ENCODE results near the gene FRS2. TPM values are rescaled to one million over a fixed set of nuclear protein-coding genes. Genes with fewer than 3 reads are reported as not detected.

FRS2 gene
- total and polyA plus RNA-seq, 2 of the 4 experiments (the other 2 are of a cell fraction): 12.4 to 58.3 TPM

DNA sequence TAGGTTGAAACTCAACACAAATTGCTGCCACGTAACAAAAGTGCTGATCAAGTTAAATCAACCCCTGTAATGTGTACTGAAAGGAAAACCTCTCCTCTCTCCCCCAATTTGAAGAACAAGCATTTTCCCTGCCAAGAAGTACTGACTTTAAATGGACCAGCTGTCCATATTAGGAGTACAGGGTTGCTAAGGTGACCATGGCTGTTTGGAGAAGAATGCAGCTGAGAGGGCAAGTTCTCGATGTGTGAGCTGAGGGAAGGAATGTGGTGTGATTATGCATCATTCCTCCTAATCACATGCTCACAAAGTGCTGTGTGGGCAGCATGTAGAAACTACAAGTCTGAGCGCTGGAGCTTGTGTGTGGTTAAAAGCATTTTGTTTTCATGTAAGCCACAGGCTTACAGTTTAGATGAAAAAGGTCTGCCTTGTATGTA, 64.2 kb downstream of the FRS2 start:
- DNase-seq (peak; percentile 100), ATAC-seq (ENCODE audit: low read depth) (peak; percentile 99)
- BruUV-seq (replicated peaks): no TSS peak
- Histone ChIP-seq H2BK20ac (ENCODE audit: low read depth, low read length) (peak overlapping the region; percentile 60), H2AK9ac (replicated peaks; ENCODE audit: low read depth, low read length, poor library complexity) (no peak overlapping the region), H3K56ac (ENCODE audit: extremely low read depth, insufficient read depth, low read length) (peak overlapping the region; percentile 51; the same call in 1 of the 2 replicates), H4K5ac (ENCODE audit: low read depth, low read length) (no peak overlapping the region), H4K91ac (ENCODE audit: insufficient read depth, low read depth, low read length) (peak overlapping the region; percentile 45; the same call in 1 of the 2 replicates), H3K9me1 (ENCODE audit: insufficient read depth, low read length) (peaks cover 14% of the 10 kb centered on the region), H3K9me3 (ENCODE audit: control insufficient read depth, insufficient read depth, low read length) (no peaks in the 10 kb centered on the region), H3K18ac (ENCODE audit: low read depth, low read length) (peak overlapping the region; percentile 55; the same call in 1 of the 2 replicates), H2BK120ac (ENCODE audit: low read depth, low read length) (peak overlapping the region; percentile 72; the same call in 1 of the 2 replicates), H3K4me1 (ENCODE audit: control insufficient read depth, insufficient read depth, low read length) (no peaks in the 10 kb centered on the region; the same call in 1 of the 2 replicates), H2AK5ac (ENCODE audit: low read depth, low read length) (no peak overlapping the region), H3K27me3 (ENCODE audit: control insufficient read depth, insufficient read depth, low read length) (no peaks in the 10 kb centered on the region), H3K14ac (replicated peaks; ENCODE audit: low read depth, low read length) (peak overlapping the region; percentile 68; the same call in 1 of the 2 replicates), H3K36me3 (ENCODE audit: control insufficient read depth, insufficient read depth, low read length) (peaks cover 4% of the 10 kb centered on the region), H3K4ac (ENCODE audit: low read depth, low read length) (peak overlapping the region; percentile 30; the same call in 1 of the 2 replicates), H3K79me1 (ENCODE audit: low read depth in 1 of 2, low read length in 2 of 2) (peaks cover 12 to 44% of the 10 kb centered on the region in 2 experiments), H3K27ac (ENCODE audit: insufficient read depth, low read length) (peak overlapping the region; percentile 12; the same call in 1 of the 2 replicates), H3K23ac (ENCODE audit: low read depth, low read length) (peak overlapping the region; percentile 51; the same call in 1 of the 2 replicates), H2BK5ac (ENCODE audit: low read depth, low read length, poor library complexity, severe bottlenecking) (peak overlapping the region; percentile 97), H4K8ac (ENCODE audit: low read depth in 2 of 2, low read length in 2 of 2) (peak overlapping the region in 1 of 2 experiments; percentile 64; a peak in 2 of 4 replicates), H3K9ac (ENCODE audit: low read depth, low read length) (0 out of 2 replicates have a peak overlapping the region, but pooled peaks have one; percentile 19), H2BK15ac (ENCODE audit: low read depth, low read length) (no peak overlapping the region), H3K4me3 (ENCODE audit: insufficient read depth, low read depth, low read length) (no peak overlapping the region), H2AFZ (replicated peaks; ENCODE audit: low read length, poor library complexity) (peak overlapping the region; percentile 4), H4K20me1 (ENCODE audit: insufficient read depth, low read length) (no peaks in the 10 kb centered on the region; the same call in 1 of the 2 replicates), H3K4me2 (ENCODE audit: low read depth, low read length) (peak overlapping the region; percentile 53; the same call in 1 of the 2 replicates)
- intact Hi-C loops (cut with micrococcal nuclease) (loop anchor here (1.0 to 2.0 kb wide), 2 partner anchors 21 to 60 kb away; no protein-coding TSS in a partner anchor), in situ Hi-C loops (cut with MboI; ENCODE audit: low sequenced_read_pairs) (no loop called here), dilution Hi-C loops (cut with HindIII; ENCODE audit: low sequenced_read_pairs, unreplicated experiment) (no loop called here)
- ChIA-PET CTCF (interaction anchor here (0.6 to 0.7 kb wide), 2 partner anchors 24 to 37 kb away, joined by 3 read pairs; no protein-coding TSS in a partner anchor), POLR2A (ENCODE audit: unreplicated experiment) (interaction anchor here (0.5 kb wide), 1 partner anchor 102 kb away, joined by 3 read pairs; no protein-coding TSS in a partner anchor)
- no CpG with 5 or more reads among the region's 3 CpGs for WGBS, 2 experiments (ENCODE audit: extremely low coverage in 2 of 2, insufficient read length in 1 of 2)
- TF ChIP-seq MAZ (IDR thresholded peaks at IDR 0.05; ENCODE audit: borderline replicate concordance, low read depth, low read length): peak; percentile 13; the same call in 1 of the 2 replicates
- peak; percentile 79 for TF ChIP-seq FOS (IDR thresholded peaks at IDR 0.05; ENCODE audit: low read depth, low read length)
- peak; percentile 48; the same call in 1 of the 2 replicates for TF ChIP-seq NFE2L2 (IDR thresholded peaks at IDR 0.05; ENCODE audit: low read depth, low read length)
- TF ChIP-seq SMC3 (IDR thresholded peaks at IDR 0.05; ENCODE audit: low read depth, low read length): 0 out of 2 replicates have a peak, but pooled peaks have one; percentile 12
- TF ChIP-seq MAFK (IDR thresholded peaks at IDR 0.05; ENCODE audit: low read depth, low read length): peak; percentile 89
- TF ChIP-seq RCOR1 (IDR thresholded peaks at IDR 0.05; ENCODE audit: insufficient replicate concordance, low read length): peak; percentile 48
- TF ChIP-seq BHLHE40 (IDR thresholded peaks at IDR 0.05; ENCODE audit: low read depth, low read length): peak; percentile 83
- TF ChIP-seq, protein P1, sequence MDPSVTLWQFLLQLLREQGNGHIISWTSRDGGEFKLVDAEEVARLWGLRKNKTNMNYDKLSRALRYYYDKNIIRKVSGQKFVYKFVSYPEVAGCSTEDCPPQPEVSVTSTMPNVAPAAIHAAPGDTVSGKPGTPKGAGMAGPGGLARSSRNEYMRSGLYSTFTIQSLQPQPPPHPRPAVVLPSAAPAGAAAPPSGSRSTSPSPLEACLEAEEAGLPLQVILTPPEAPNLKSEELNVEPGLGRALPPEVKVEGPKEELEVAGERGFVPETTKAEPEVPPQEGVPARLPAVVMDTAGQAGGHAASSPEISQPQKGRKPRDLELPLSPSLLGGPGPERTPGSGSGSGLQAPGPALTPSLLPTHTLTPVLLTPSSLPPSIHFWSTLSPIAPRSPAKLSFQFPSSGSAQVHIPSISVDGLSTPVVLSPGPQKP (IDR thresholded peaks at IDR 0.05; ENCODE audit: borderline replicate concordance, low read depth, low read length): no peak
- TF ChIP-seq, protein P2, sequence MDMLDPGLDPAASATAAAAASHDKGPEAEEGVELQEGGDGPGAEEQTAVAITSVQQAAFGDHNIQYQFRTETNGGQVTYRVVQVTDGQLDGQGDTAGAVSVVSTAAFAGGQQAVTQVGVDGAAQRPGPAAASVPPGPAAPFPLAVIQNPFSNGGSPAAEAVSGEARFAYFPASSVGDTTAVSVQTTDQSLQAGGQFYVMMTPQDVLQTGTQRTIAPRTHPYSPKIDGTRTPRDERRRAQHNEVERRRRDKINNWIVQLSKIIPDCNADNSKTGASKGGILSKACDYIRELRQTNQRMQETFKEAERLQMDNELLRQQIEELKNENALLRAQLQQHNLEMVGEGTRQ (IDR thresholded peaks at IDR 0.05; ENCODE audit: low read depth, low read length): peak; percentile 85
- TF ChIP-seq MXI1 (IDR thresholded peaks at IDR 0.05; ENCODE audit: borderline replicate concordance, low read depth, low read length): peak; percentile 67; the same call in 1 of the 2 replicates
- TF ChIP-seq CEBPB (IDR thresholded peaks at IDR 0.05; ENCODE audit: low read depth, low read length): peak; percentile 48; the same call in 1 of the 2 replicates
- TF ChIP-seq CHD1 (IDR thresholded peaks at IDR 0.05; ENCODE audit: low read depth, low read length): no peak
- TF ChIP-seq RAD21 (IDR thresholded peaks at IDR 0.05; ENCODE audit: low read length): no peak; the same call in 1 of the 2 replicates
- TF ChIP-seq POLR2A (IDR thresholded peaks at IDR 0.05; ENCODE audit: low read depth, low read length): peak; percentile 70
- TF ChIP-seq RFX5 (IDR thresholded peaks at IDR 0.05; ENCODE audit: low read depth, low read length): no peak
